ENCODE data around the gene FAM114A2.
"Not testable (repeated sequence)": the region's sequence is repeated elsewhere in the genome, so short reads cannot be mapped to it uniquely, and the experiment has no call there.

The FAM114A2 gene

DNA sequence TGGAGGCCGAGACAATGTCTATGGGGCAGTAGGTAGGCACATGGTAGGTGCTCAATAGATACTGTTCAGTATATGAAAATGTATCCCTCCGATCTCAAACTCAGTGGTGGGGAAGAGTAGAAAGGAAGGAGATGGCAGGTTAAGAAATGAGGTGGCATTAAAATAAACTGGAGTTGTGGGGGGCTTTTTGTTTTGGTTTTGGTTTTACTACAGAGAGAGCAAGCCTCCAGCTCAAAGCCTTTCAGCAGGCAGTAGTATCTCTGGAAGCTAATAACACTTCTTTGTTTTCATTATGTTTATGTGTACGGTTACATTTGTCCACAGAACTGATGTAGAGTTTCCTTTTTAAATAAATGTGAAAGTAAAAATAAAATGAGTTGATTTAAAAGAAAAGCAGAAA is 8.6 kb upstream of the FAM114A2 start:
- DNase-seq: no peak

DNA sequence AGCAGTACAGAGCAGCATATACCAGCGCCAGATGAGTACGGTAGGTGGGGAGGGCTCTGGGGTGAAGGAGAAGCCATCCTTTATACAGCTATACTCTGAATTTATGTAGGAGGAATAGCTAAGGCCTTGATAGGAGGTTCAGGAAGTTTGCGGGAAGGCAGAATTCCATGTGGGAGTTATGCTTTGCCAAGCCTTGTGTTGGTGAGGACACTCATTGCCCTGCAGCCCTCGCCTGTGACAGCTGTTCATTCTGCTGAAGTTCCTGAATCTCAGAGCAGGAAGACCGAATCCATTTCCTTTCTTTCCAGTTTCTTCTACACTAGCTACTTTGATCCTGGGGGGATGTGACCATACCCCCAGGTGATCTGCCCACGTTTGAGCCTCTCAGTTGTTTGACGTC is 7.8 kb upstream of the FAM114A2 start:
- no peak for DNase-seq

GRCh38 chr5:154044581-154044980 is 5.9 kb upstream of the FAM114A2 start:
- DNase-seq: no peak

GRCh38 chr5:154044099-154044498 is 5.4 kb upstream of the FAM114A2 start:
- DNase-seq: no peak

GRCh38 chr5:154042766-154043165 is 4.1 kb upstream of the FAM114A2 start:
- no peak for DNase-seq

GRCh38 chr5:154039458-154039829 is 734 bp upstream of the FAM114A2 start:
- no peak for DNase-seq

DNA sequence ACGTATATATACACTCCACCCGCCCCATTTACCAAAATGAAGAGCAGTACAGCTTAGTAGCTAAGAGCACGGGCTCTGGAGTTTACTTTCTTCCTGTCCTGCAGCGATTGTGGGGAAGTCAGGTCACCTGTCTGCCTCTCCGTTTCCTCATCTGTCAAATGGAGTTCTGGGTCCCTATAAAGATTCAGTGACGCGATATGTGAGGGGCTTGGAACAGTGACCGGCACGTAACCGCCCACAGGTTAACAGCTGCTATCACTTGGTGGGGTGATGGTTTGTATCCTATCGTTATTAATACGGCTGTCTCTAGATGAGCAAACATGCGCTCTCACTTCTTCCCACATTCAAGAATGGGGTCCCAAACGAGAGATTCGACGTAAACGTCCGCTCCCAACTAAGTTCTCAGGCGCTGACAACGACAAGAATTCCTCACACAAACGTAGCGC is 426 bp downstream of the FAM114A2 start:
- DNase-seq: peak; percentile 50

- DNase-seq: no peak
These were observed 3.8 kb downstream of the FAM114A2 start for GRCh38 chr5:154034944-154035343.

- no peak for DNase-seq
These were observed 6.7 kb downstream of the FAM114A2 start for GRCh38 chr5:154031937-154032489.

GRCh38 chr5:154025951-154026350 is 12.8 kb downstream of the FAM114A2 start:
- DNase-seq: no peak

DNA sequence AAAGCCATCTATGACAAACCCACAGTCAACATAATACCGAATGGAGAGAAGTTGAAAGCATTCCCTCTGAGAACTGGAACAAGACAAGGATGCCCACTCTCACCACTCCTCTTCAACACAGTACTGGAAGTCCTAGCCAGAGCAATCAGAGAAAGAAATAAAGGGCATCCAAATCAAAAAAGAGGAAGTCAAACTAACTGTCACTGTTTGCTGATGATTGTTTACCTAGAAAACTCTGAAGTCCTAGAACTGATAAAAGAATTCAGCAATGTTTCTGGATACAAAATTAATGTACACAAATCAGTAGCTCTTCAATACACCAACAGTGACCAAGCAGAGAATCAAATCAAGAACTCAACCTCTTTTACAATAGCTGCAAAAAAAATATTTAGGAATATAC is 19.8 kb downstream of the FAM114A2 start:
- not testable (repeated sequence) for DNase-seq

DNA sequence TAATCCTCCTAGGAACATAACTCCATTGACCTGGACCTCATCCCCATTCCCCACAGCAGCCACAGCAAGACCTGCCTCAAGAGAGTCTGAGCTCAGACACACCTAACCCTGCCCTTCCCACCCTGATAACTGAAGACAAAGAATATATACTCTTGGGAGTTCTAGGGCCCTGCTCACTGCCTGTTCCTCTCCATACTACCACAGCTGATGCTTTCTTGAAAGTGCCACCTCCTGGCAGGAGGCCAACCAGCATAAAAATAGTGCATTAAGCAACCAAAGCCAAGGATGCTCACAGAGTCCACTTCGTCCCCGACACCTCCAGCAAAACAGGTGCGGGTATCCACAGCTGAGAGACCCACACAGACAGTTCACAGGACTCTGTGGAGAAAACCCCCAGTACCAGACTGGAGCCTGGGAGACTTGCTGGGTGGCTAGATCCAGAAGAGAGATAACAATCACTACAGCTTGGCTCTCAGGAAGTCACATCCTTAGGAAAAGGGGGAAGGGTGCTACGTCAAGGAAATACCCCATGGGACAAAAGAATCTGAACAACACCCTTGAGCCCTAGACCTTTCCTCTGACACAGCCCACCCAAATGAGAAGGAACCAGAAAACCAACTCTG is 23.5 kb downstream of the FAM114A2 start:
- no peak for DNase-seq

- DNase-seq: no peak
These were observed 28.1 kb downstream of the FAM114A2 start for GRCh38 chr5:154010660-154011059.

- no peak for DNase-seq
These were observed 33.1 kb downstream of the FAM114A2 start for GRCh38 chr5:154005648-154006047.

DNA sequence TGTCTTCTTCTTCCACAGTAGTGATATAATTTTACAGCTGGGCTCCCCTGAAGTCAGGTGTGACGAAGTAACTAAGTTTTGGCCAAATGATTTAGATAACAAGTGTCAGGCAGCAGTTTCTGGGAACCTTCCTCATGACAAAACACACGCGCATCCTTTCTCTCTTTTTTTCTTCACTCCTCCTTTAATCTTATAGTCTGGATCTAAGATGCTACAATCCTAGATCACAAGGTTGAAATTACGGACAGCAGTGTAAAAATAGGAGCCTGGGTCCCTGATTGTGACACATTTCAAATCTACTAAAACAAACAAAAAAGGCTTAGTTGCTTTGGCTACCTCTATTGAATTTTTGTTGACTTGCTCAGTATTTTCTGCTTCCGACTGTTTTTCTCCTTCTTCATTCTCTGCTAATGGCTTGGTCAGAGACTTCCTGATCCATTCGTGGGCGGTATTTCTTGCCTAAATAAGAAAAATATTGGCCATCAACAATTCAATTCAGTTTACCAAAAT is 36.1 kb downstream of the FAM114A2 start:
- DNase-seq: no peak

DNA sequence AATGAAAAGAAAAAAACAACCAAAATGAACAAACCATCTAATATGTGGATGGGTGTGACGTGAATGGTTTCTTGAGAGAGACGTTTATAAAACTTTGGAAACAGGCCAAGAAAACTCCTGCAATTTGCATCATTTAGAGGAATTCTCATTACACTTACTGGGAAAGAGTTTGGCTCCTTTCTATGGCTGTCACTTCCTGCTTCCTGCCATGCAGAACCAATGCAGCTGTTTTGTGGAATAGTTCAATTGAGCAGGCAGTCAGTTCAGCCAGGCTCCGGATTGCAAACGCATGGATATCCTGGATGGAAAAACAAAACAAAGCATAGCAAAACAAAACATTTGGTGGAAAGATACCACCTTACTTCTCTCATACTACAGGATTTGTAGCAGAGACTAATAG is 36.6 kb downstream of the FAM114A2 start:
- no peak for DNase-seq

DNA sequence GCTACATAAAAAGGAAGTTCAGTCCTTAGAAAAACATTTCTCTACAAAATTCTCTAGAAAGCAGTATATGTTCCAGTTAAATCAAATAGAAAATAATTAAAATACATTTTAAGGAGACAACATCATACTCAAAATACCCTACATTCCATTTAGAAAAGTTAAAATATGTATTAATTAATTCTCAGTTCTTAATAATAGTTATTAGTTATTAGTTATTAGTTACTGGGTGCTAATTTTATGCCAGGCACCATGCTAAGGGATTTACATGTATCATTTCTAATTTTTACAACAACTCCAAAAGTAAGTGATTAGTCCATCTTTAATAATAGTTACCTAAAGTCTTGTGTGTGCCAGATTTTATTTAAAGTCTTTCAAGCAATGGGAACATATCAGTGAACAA is 38.0 kb downstream of the FAM114A2 start:
- DNase-seq: no peak

DNA sequence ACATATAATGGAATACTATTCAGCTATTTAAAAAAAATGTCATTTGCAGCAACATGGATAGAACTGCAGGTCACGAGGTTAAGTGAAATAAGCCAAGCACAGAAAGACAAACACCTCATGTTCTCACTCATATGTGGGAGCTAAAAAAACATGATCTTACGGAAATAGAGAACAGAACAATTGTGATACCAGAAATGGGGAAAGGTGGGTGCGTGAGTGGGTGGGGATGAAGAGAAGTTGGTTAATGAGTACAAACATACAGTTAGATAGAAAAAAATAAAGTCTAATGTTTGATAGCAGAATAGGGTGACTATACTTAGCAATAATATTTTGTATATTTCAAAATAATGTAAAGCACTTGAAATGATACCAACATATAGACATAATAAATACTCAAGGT is 38.7 kb downstream of the FAM114A2 start:
- no peak for DNase-seq

DNA sequence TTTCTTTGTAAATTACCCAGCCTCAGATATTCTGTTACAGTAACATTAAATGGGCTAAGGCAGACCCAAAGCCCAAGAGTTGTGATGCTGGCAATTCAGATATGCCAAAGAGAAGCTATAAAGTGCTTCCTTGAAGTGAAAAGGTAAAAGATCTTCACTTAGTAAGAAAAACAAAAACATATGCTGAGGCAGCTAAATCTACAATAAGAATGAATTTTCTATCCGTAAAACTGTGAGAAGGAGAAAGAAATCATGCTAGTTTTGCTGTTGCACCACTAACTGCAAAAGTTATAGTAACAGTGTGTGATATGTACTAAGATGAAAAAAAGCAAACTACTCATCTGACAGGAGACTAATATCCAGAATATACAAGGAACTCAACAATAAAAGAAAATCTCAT is 39.9 kb downstream of the FAM114A2 start:
- DNase-seq: no peak

DNA sequence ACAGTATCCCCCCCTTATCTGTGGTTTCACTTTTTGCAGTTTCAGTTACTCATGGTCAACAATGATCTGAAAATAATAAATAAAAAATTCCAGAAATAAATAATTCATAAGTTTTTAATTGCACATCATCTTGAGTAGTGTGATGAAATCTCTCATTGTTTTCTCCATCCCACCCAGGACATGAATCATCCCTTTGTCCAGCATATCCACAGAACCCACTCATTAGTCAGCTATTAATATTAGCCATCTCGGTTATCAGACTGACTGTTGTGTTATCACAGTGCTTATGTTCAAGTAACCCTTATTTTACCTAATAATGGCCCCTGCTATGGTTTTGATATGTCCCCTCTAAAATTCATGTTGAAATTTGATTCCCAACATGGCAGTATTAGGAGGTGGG is 40.7 kb downstream of the FAM114A2 start:
- DNase-seq: no peak

DNA sequence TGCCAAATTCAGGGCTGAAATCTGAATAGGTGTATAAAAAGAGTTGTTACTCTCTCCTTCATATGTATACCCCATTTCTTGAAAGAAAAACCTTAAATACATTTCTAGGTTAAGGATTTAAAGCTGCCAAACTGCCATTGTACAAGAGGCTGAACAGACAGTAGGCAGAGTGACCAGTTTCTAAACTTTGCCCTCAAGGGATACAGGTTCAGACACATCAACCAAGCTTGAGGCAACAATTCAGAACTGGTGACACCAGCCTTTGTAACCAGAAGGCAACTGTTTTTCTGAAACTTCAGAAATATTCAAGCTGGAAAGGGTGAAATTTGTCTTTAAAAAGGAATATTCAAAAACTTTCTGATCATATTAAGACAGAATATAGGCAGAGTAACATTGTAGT is 47.5 kb downstream of the FAM114A2 start:
- no peak for DNase-seq

- DNase-seq: no peak
These were observed 50.2 kb downstream of the FAM114A2 start for GRCh38 chr5:153988510-153988909.

DNA sequence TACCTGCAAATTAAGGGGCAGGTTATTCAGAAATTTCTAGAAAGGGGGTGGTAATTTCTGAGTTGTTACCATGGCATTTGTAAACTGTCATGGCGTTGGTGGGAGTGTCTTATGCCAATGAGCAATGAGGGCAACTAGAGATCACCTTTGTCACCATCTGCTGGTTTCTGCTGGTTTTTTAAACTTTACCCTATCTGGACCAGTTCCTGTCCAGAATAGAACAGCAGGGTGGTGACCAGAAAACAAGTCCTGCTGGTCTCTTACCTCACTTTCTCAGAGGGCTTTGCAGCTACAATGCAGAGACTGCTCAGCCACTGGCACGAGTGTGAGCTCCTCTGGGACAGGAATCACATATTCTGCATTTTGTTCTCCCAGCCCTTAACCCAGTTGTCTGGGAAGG is 51.4 kb downstream of the FAM114A2 start:
- no peak for DNase-seq

GRCh38 chr5:153985498-153985897 is 53.2 kb downstream of the FAM114A2 start:
- DNase-seq: no peak

GRCh38 chr5:153983885-153984284 is 54.8 kb downstream of the FAM114A2 start:
- no peak for DNase-seq

All from left hindlimb (tissue), 1 donor.